SW480 (cell line): ENCODE data around the gene CELF1.

Source experiments
- DNase-seq: peaks from one replicate; pipeline ENCODE4 v3.0.0-alpha.2; 2016; ENCODE audit warnings: low spot score

The CELF1 gene

GRCh38 chr11:47447906-47448305 lies 105.0 kb downstream of the CELF1 start:
- no peak for DNase-seq

- no peak for DNase-seq
These were observed 106.1 kb downstream of the CELF1 start for GRCh38 chr11:47446833-47447232.

GRCh38 chr11:47445840-47446239 lies 107.1 kb downstream of the CELF1 start:
- DNase-seq, result no peak

GRCh38 chr11:47443817-47444216 lies 109.1 kb downstream of the CELF1 start:
- no peak for DNase-seq

- DNase-seq, result peak; percentile 28
These were observed 109.8 kb downstream of the CELF1 start for GRCh38 chr11:47443028-47443700.

GRCh38 chr11:47442514-47442913 lies 110.4 kb downstream of the CELF1 start:
- DNase-seq, result no peak

- DNase-seq, result no peak
These were observed 111.5 kb downstream of the CELF1 start for GRCh38 chr11:47441421-47441820.

GRCh38 chr11:47440054-47440476 lies 112.9 kb downstream of the CELF1 start:
- no peak for DNase-seq

GRCh38 chr11:47438721-47439120 lies 114.2 kb downstream of the CELF1 start:
- no peak for DNase-seq

- DNase-seq, result no peak
These were observed 115.0 kb downstream of the CELF1 start for GRCh38 chr11:47437746-47438418.

- no peak for DNase-seq
These were observed 115.7 kb downstream of the CELF1 start for GRCh38 chr11:47437218-47437745.

- DNase-seq, result no peak
These were observed 116.2 kb downstream of the CELF1 start for GRCh38 chr11:47436726-47437125.

GRCh38 chr11:47435687-47436086 lies 117.2 kb downstream of the CELF1 start:
- no peak for DNase-seq

- no peak for DNase-seq
These were observed 118.7 kb downstream of the CELF1 start for GRCh38 chr11:47434011-47434786.

GRCh38 chr11:47433157-47433556 lies 119.8 kb downstream of the CELF1 start:
- no peak for DNase-seq

- no peak for DNase-seq
These were observed 121.4 kb downstream of the CELF1 start for GRCh38 chr11:47431356-47432083.

GRCh38 chr11:47430524-47430923 lies 122.4 kb downstream of the CELF1 start:
- DNase-seq, result no peak

GRCh38 chr11:47426062-47426956 lies 126.6 kb downstream of the CELF1 start, which contains the start of gene PSMC3:
Gene PSMC3, minus strand, starts transcription at chr11:47426439. Its CDS starts 160 bp downstream, at chr11:47426279.
- peak; percentile 96 for DNase-seq

- DNase-seq, result no peak
These were observed 127.3 kb downstream of the CELF1 start for GRCh38 chr11:47425611-47426010.

GRCh38 chr11:47418454-47419259 lies 134.3 kb downstream of the CELF1 start:
- no peak for DNase-seq
